ENCODE measurements around the gene PREB. TPM values are rescaled to one million over a fixed set of nuclear protein-coding genes. Genes with fewer than 3 reads are reported as not detected.
A peak's percentile ranks its signal among the peaks of the same experiment; 100 is the strongest.

PREB gene
- total and polyA plus RNA-seq, 2 of the 13 experiments (the other 11 are each of a cell fraction or from before 2014, with no cell fraction given) = 112 to 192 TPM

GRCh38 chr2:27093430-27094352, 40.7 kb downstream of the PREB start (continued):
- no peak for TF ChIP-seq MATR3 (CRISPR knock-in tag; IDR thresholded peaks at IDR 0.05)
- TF ChIP-seq CENPX (CRISPR knock-in tag; IDR thresholded peaks at IDR 0.05) = no peak
- peak; percentile 90 for TF ChIP-seq ZNF414 (CRISPR knock-in tag; IDR thresholded peaks at IDR 0.05)
- TF ChIP-seq ZNF816 (CRISPR knock-in tag; IDR thresholded peaks at IDR 0.05; ENCODE audit: borderline replicate concordance) = peak; percentile 85; the same call in 1 of the 2 replicates
- TF ChIP-seq ZNF570 (CRISPR knock-in tag; IDR thresholded peaks at IDR 0.05; ENCODE audit: borderline replicate concordance) = no peak
- no peak for TF ChIP-seq TEF (CRISPR knock-in tag; IDR thresholded peaks at IDR 0.05)
- TF ChIP-seq HNRNPK (IDR thresholded peaks at IDR 0.05; ENCODE audit: low read depth, low read length, poor library complexity, severe bottlenecking) = no peak
- TF ChIP-seq HDAC6 (IDR thresholded peaks at IDR 0.05; ENCODE audit: low read depth, low read length) = no peak
- peak; percentile 47; the same call in 1 of the 2 replicates for TF ChIP-seq RERE (CRISPR knock-in tag; IDR thresholded peaks at IDR 0.05; ENCODE audit: low read depth)
- TF ChIP-seq, protein P1, sequence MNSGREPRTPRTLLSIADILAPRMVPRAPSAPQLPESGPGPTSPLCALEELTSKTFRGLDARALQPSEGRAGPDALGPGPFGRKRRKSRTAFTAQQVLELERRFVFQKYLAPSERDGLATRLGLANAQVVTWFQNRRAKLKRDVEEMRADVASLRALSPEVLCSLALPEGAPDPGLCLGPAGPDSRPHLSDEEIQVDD (CRISPR knock-in tag; IDR thresholded peaks at IDR 0.05; ENCODE audit: borderline replicate concordance) = no peak
- TF ChIP-seq REXO4 (CRISPR knock-in tag; IDR thresholded peaks at IDR 0.05; ENCODE audit: borderline replicate concordance) = no peak
- no peak for TF ChIP-seq U2AF1 (optimal IDR thresholded peaks at IDR 0.05; ENCODE audit: low read depth, low read length)
- TF ChIP-seq PLRG1 (conservative IDR thresholded peaks at IDR 0.05) = no peak
- no peak; the same call in 1 of the 2 replicates for TF ChIP-seq ZNF121 (CRISPR knock-in tag; IDR thresholded peaks at IDR 0.05)
- TF ChIP-seq, protein P2, sequence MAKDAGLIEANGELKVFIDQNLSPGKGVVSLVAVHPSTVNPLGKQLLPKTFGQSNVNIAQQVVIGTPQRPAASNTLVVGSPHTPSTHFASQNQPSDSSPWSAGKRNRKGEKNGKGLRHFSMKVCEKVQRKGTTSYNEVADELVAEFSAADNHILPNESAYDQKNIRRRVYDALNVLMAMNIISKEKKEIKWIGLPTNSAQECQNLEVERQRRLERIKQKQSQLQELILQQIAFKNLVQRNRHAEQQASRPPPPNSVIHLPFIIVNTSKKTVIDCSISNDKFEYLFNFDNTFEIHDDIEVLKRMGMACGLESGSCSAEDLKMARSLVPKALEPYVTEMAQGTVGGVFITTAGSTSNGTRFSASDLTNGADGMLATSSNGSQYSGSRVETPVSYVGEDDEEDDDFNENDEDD (CRISPR knock-in tag; IDR thresholded peaks at IDR 0.05; ENCODE audit: borderline replicate concordance) = no peak; the same call in 1 of the 2 replicates
- TF ChIP-seq, protein P3, sequence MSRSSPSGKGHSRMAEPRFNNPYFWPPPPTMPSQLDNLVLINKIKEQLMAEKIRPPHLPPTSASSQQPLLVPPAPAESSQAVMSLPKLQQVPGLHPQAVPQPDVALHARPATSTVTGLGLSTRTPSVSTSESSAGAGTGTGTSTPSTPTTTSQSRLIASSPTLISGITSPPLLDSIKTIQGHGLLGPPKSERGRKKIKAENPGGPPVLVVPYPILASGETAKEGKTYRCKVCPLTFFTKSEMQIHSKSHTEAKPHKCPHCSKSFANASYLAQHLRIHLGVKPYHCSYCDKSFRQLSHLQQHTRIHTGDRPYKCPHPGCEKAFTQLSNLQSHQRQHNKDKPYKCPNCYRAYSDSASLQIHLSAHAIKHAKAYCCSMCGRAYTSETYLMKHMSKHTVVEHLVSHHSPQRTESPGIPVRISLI (CRISPR knock-in tag; IDR thresholded peaks at IDR 0.05; ENCODE audit: borderline replicate concordance) = peak; percentile 42; the same call in 1 of the 2 replicates
- no peak for TF ChIP-seq NAIF1 (CRISPR knock-in tag; IDR thresholded peaks at IDR 0.05; ENCODE audit: borderline replicate concordance)
- TF ChIP-seq ZNF138 (CRISPR knock-in tag; IDR thresholded peaks at IDR 0.05; ENCODE audit: low read depth) = peak; percentile 78; the same call in 1 of the 2 replicates

All from HepG2 (cell line).